Activated naive CD8-positive, alpha-beta T cell (primary cell): ENCODE data around the gene WDR53.
"Not testable (repeated sequence)": the region's sequence is repeated elsewhere in the genome, so short reads cannot be mapped to it uniquely, and the experiment has no call there.

Experiments
- H3K27ac Mint-ChIP-seq: one replicate; pipeline ENCODE4 v1.8.0; 2021; ENCODE audit warnings: mixed read lengths
- H3K27me3 Mint-ChIP-seq: one replicate; pipeline ENCODE4 v1.8.0; 2021; ENCODE audit warnings: mixed read lengths
- H3K36me3 Mint-ChIP-seq: one replicate; pipeline ENCODE4 v1.8.0; 2021; ENCODE audit warnings: mixed read lengths
- H3K4me1 Mint-ChIP-seq: one replicate; pipeline ENCODE4 v1.8.0; 2021; ENCODE audit warnings: low read depth, mixed read lengths
- H3K4me3 Mint-ChIP-seq: one replicate; pipeline ENCODE4 v1.8.0; 2021; ENCODE audit warnings: mild to moderate bottlenecking, mixed read lengths
- H3K9me3 Mint-ChIP-seq: one replicate; pipeline ENCODE4 v1.8.0; 2021; ENCODE audit warnings: low read depth, mixed read lengths

Gene WDR53

DNA sequence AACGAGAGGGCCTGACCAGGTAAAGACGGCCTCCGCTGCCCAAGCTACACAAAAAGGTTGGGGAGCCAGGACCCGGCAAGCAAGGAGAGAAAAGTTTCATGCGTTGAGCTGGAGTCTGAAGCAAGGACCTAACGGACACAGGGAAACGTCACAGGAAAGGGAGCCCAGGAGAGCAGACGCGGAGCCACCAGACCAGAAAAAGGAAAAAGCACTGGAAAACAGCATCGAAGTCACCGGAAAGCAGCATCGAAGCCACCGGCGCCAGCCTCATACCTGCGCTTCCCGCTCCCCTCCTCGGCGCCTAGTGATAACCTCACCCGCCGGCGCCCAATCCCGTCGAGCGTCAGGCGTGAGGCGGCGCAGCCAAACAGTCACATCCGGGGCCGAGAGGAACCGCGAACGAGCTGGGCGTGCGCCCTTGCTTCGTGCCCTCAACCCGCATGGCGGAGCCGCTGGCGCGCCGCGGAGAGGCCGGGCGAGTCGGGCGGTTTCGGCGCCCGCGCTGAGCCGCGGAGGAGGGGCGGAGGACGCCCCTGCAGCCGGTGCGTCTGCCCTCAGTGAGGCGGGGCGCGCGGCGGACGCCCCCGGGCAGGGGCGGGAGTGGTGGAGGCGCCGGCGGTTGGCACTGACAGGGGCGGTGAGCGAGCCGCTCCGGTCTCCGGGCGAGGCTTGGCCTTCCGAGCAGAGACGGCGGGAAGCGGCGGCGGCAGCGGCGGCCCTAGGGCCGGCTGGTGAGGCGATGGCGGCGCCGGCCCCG, at the start of gene WDR53, which contains the start of gene FBXO45:
Gene WDR53, minus strand, starts transcription at position 309 of the 757 bp plus-strand sequence. CDS start 7,079 bp downstream, outside the sequence.
Gene FBXO45, plus strand, starts transcription at position 415 of the 757 bp plus-strand sequence. Its CDS starts 325 bp downstream, at position 740.
- Mint-ChIP-seq H3K27me3 (no peaks in the 10 kb centered on the region), H3K4me3 (peak within 1 kb of the TSS; percentile 98), H3K9me3 (no peaks in the 10 kb centered on the region), H3K27ac (peak within 1 kb of the TSS; percentile 97), H3K36me3 (peaks cover 2% of the 10 kb centered on the region), H3K4me1 (peaks cover 39% of the 10 kb centered on the region)

DNA sequence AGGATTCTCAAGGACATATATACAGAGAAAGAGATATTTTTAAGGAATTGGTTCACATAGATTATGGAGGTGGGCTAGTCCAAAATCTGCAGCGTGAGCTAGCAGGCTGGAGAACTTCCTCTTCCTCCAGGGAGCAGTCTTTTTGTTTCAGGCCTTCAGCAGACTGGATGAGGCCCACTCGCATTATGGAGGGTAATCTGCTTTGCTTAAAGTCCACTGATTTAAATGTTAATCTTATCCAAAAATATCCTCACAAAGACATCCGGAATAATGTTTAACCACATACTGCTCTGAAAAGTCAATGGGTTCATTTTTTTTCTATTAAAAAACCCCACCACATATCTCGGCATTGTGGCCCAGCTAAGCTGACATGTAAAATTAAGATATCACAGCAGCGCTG, 48.9 kb upstream of the WDR53 start:
- Mint-ChIP-seq H3K4me1 (peaks cover 22% of the 10 kb centered on the region), H3K27me3 (no peaks in the 10 kb centered on the region), H3K27ac (no peak overlapping the region), H3K36me3 (no peaks in the 10 kb centered on the region), H3K4me3 (no peak overlapping the region), H3K9me3 (no peaks in the 10 kb centered on the region)

DNA sequence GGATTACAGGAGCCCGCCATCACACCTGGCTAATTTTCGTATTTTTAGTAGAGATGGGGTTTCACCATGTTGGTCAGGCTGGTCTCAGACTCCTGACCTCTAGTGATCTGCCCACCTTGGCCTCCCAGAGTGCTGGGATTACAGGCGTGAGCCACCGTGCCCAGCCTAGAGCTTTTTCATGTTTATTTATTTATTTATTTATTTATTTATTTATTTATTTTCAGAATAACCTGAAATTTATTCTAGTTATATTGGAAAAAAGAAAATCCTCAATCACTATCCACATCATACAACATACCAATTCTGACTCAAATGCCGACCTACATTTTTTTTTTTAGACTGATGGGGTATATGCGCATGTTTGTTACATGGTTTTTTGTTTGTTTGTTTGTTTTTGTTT, 46.9 kb upstream of the WDR53 start:
- H3K4me1 Mint-ChIP-seq = peaks cover 26% of the 10 kb centered on the region
- H3K27me3 Mint-ChIP-seq, H3K9me3 Mint-ChIP-seq, H3K4me3 Mint-ChIP-seq, H3K36me3 Mint-ChIP-seq, H3K27ac Mint-ChIP-seq: not testable (repeated sequence)

DNA sequence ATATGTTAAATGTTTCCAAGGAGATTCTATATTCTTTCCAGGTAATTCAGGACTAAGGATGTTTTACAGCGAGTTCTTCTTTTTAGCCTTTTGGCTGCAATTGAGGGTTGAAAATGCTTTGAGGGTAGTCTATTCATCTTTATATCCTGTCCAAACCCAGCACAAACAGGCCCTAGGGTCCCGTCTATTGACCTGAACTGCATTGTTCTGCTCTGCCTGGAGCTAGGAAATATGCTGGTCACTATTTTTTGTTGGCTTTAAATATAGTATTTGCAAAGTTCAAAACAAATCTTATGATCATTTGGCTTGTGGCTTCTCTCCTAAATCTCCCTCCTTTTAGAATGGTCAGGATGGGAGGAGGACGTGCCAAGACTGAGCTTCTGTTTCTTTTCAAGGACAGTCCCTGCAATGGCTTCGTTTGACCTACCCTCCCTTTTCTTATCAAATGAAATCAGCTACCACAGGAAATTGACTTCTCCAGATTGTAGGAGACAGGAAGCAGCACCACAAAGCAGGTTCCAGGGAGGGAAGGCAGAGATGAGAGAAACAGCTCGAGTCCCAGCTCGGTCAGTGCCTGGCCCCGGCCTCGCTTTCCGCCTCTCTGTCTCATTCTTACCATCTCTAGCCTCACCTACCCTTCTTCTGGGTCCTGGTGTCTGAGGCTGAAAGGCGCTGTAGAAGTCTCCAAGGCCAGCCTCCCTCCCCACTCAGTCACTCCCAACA, 43.6 kb upstream of the WDR53 start:
- H3K27me3 Mint-ChIP-seq = no peaks in the 10 kb centered on the region
- H3K4me3 Mint-ChIP-seq = peak overlapping the region; percentile 27
- no peaks in the 10 kb centered on the region for H3K36me3 Mint-ChIP-seq
- peak overlapping the region; percentile 28 for H3K27ac Mint-ChIP-seq
- peaks cover 28% of the 10 kb centered on the region for H3K4me1 Mint-ChIP-seq
- H3K9me3 Mint-ChIP-seq = no peaks in the 10 kb centered on the region

DNA sequence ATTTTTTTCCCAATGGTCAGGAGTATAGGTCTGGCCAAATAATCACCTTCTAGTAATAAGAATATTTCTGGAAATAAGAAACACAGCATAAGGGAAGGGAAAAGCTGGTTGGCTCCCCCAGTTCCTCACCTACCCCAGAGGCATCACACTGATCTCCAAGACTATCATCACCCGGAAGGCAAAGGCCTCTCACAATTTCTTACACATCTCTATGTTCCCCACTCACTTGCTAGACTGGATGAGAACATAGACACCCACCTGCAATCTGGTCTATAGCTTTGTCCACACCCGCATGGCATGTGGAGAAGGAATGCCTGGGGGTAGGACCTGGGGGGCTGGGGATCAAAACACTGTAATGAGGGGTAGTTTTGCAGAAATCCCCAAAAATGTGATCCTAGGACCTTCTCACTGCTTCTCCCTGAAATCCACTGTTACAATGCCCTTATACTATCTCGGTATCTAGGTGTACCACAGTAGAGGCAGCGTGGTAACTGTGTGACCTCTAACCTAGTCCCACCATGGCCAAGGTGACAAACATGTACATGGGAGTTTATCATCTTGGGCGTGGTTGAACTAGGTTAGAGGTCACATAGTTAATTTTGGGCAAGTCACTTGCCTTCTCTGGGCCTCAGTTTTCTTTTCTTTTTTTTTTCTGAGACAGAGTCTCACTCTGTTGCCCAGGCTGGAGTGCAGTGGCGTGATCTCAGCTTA, 41.6 kb upstream of the WDR53 start:
- no peaks in the 10 kb centered on the region for H3K9me3 Mint-ChIP-seq
- peaks cover 28% of the 10 kb centered on the region for H3K4me1 Mint-ChIP-seq
- H3K27ac Mint-ChIP-seq = peak overlapping the region; percentile 73
- no peaks in the 10 kb centered on the region for H3K36me3 Mint-ChIP-seq
- peak overlapping the region; percentile 56 for H3K4me3 Mint-ChIP-seq
- no peaks in the 10 kb centered on the region for H3K27me3 Mint-ChIP-seq

- Mint-ChIP-seq H3K27me3 (no peaks in the 10 kb centered on the region), H3K36me3 (no peaks in the 10 kb centered on the region), H3K27ac (peak overlapping the region; percentile 73), H3K4me1 (peaks cover 32% of the 10 kb centered on the region), H3K4me3 (peak overlapping the region; percentile 56), H3K9me3 (no peaks in the 10 kb centered on the region)
Measured at GRCh38 chr3:196609343-196609775, 41.0 kb upstream of the WDR53 start.

DNA sequence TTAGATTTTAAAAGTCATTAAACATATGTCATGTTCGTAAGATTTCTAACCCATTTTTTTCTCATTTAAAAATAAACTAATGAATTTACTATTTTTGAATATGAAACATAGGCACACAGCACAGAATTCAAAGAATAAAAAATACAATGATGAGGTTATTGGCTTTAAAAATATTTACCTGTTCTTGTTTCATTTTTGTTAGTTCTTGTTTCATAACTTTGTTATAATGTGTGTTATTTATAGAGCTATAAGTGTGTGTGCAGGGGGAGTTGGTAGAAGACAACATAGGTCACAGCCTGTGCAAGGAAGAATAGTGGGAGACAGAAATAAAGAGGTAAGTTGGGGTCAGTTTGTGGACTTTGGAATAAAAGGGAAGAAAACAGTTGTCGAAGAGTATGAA, 40.3 kb upstream of the WDR53 start:
- Mint-ChIP-seq H3K9me3 (no peaks in the 10 kb centered on the region), H3K36me3 (no peaks in the 10 kb centered on the region), H3K27me3 (no peaks in the 10 kb centered on the region), H3K4me3 (no peak overlapping the region), H3K27ac (no peak overlapping the region), H3K4me1 (peaks cover 35% of the 10 kb centered on the region)

GRCh38 chr3:196604548-196604947, 36.2 kb upstream of the WDR53 start:
- no peaks in the 10 kb centered on the region for H3K27me3 Mint-ChIP-seq
- H3K4me3 Mint-ChIP-seq = no peak overlapping the region
- peaks cover 14% of the 10 kb centered on the region for H3K4me1 Mint-ChIP-seq
- no peaks in the 10 kb centered on the region for H3K36me3 Mint-ChIP-seq
- H3K9me3 Mint-ChIP-seq = no peaks in the 10 kb centered on the region
- H3K27ac Mint-ChIP-seq = no peak overlapping the region

- Mint-ChIP-seq H3K4me3 (no peak overlapping the region), H3K27me3 (no peaks in the 10 kb centered on the region), H3K27ac (peak overlapping the region; percentile 34), H3K9me3 (no peaks in the 10 kb centered on the region), H3K36me3 (no peaks in the 10 kb centered on the region), H3K4me1 (peaks cover 9% of the 10 kb centered on the region)
Measured at GRCh38 chr3:196603683-196604082, 35.3 kb upstream of the WDR53 start.

- Mint-ChIP-seq H3K27ac (no peak overlapping the region), H3K36me3 (no peaks in the 10 kb centered on the region), H3K4me3 (no peak overlapping the region), H3K27me3 (no peaks in the 10 kb centered on the region), H3K9me3 (no peaks in the 10 kb centered on the region), H3K4me1 (peaks cover 18% of the 10 kb centered on the region)
Measured at GRCh38 chr3:196602673-196603072, 34.3 kb upstream of the WDR53 start.

- no peaks in the 10 kb centered on the region for H3K9me3 Mint-ChIP-seq
- no peaks in the 10 kb centered on the region for H3K36me3 Mint-ChIP-seq
- H3K27ac Mint-ChIP-seq = no peak overlapping the region
- no peak overlapping the region for H3K4me3 Mint-ChIP-seq
- H3K4me1 Mint-ChIP-seq = peaks cover 18% of the 10 kb centered on the region
- no peaks in the 10 kb centered on the region for H3K27me3 Mint-ChIP-seq
Measured at GRCh38 chr3:196600359-196600758, 32.0 kb upstream of the WDR53 start.

- Mint-ChIP-seq H3K9me3 (no peaks in the 10 kb centered on the region), H3K36me3 (no peaks in the 10 kb centered on the region), H3K27me3 (no peaks in the 10 kb centered on the region), H3K4me3 (no peak overlapping the region), H3K4me1 (peaks cover 18% of the 10 kb centered on the region), H3K27ac (no peak overlapping the region)
Measured at GRCh38 chr3:196599734-196600128, 31.4 kb upstream of the WDR53 start.

DNA sequence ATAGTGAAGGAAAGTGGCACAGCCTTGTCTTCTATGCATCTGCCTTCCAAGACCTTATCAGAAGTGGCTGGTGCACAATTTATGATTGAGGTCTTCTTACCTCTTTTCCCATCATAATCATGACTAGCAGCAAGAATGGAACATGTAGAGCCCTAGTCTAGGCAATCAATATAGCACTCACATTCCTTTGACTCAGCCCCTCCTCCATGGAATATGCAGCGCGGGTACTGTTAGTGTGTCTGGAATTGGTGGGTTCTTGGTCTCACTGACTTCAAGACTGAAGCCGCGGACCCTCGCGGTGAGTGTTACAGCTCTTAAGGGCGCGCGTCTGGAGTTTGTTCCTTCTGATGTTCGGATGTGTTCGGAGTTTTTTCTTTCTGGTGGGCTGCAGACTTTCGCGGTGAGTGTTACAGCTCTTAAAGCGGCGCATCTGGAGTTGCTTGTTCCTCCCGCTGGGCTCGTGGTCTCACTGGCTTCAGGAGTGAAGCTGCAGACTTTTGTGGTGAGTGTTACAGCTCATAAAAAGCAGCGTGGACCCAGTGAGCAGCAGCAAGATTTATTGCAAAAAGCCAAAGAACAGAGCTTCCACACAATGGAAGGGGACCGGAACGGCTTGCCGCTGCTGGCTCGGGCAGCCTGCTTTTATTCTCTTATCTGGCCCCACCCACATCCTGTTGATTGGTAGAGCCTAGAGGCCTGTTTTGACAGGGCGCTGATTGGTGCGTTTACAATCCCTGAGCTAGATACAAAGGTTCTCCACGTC, 29.8 kb upstream of the WDR53 start:
- H3K36me3 Mint-ChIP-seq, H3K27me3 Mint-ChIP-seq, H3K9me3 Mint-ChIP-seq, H3K4me1 Mint-ChIP-seq, H3K27ac Mint-ChIP-seq: not testable (repeated sequence)
- H3K4me3 Mint-ChIP-seq = peak overlapping the region; percentile 84

DNA sequence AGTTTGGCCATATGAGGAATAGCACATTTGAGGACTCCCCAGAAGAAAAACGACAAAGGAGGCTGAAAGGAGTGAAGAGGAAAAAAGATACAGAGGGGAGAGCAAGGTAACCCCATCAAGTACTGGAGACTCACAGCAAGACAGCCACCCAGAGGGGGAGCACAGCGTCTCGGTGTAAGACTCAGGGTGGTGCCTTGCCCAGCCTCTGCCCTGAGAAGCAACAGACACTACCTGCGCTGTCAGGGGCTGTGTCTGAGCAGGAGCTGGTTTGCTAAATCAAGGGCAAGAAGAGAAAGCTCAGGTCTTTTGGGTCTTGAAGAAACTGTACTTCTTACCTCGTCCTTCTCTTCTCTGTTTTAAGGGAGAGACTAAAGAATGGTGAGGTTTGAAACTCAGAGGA, 28.0 kb upstream of the WDR53 start:
- Mint-ChIP-seq H3K27me3 (no peaks in the 10 kb centered on the region), H3K4me1 (peaks cover 9% of the 10 kb centered on the region), H3K27ac (no peak overlapping the region), H3K36me3 (no peaks in the 10 kb centered on the region), H3K9me3 (no peaks in the 10 kb centered on the region), H3K4me3 (no peak overlapping the region)
